Motor neuron (in vitro differentiated cells): ENCODE data around the gene CADM1. TPM values are rescaled to one million over a fixed set of nuclear protein-coding genes. Genes with fewer than 3 reads are reported as not detected.

Source experiments
- ATAC-seq, 8 experiments: fragments of 200-7000 bp; cut with Tn5 transposase; replicated peaks in 6 of 8; 2 replicates each; pipeline ENCODE4 v1.8.0; 2021; ENCODE audit warnings: mild to moderate bottlenecking in 8 of 8, moderate library complexity in 8 of 8
- H3K27ac ChIP-seq, 2 donors: fragments of 250-450 bp; sonication (Bioruptor Pico); 2 replicates each; pipeline ENCODE4 v1.9.0; 2021; ENCODE audit warnings: antibody characterized with exemption in 2 of 2, mild to moderate bottlenecking in 2 of 2, moderate library complexity in 1 of 2
- H3K4me1 ChIP-seq, 2 donors: fragments of 250-450 bp; sonication (Bioruptor Pico); replicated peaks in 1 of 2; 2 replicates each; pipeline ENCODE4 v1.6.1; 2021; ENCODE audit warnings: antibody characterized with exemption in 2 of 2, mild to moderate bottlenecking in 2 of 2, moderate library complexity in 1 of 2
- H3K4me3 ChIP-seq, 5 donors: fragments of 250-450 bp; sonication (Bioruptor Pico); 2 replicates each; pipeline ENCODE4 v1.9.0; 2021; ENCODE audit warnings: antibody characterized with exemption in 5 of 5, mild to moderate bottlenecking in 5 of 5, moderate library complexity in 4 of 5
- WGBS, 10 experiments: fragments of 450-650 bp; shearing (Covaris generic); methylation state at CpG; one replicate each; pipeline ENCODE4 v1.0.0; 2022; 5-methylcytosine and 5-hydroxymethylcytosine counted together
- in situ Hi-C, 9 experiments: fragments of 400-800 bp; cut with MboI; loops; one replicate each; pipeline ENCODE4 v1.15.0; 2021; ENCODE audit warnings: low sequenced_read_pairs in 9 of 9, low pct_unique_long_range_greater_than_20kb in 2 of 9; ENCODE audit not compliant: unreplicated experiment in 9 of 9
- total RNA-seq, 8 experiments: library from RNA; unstranded; fragments of 300-600 nt; gene quantifications; 2 replicates each; pipeline versions ENCODE4 v1.2.3 to v1.2.4, GENCODE V29; 2022

The CADM1 gene
- total RNA-seq, 8 experiments from 2014 or later, result 0.71 to 129 (median 106) TPM

GRCh38 chr11:115238086-115238485 lies 266.1 kb downstream of the CADM1 start:
- Histone ChIP-seq H3K4me1 (peaks cover 5 to 25% of the 10 kb centered on the region in 2 donors), H3K27ac (no peak overlapping the region), H3K4me3 (no peak overlapping the region)
- WGBS, 10 experiments, result 57 to 100% (median 96%) methylated on average over 1 to 4 of the region's 4 CpGs
- in situ Hi-C loops, result no loop called here
- ATAC-seq, result no peak

DNA sequence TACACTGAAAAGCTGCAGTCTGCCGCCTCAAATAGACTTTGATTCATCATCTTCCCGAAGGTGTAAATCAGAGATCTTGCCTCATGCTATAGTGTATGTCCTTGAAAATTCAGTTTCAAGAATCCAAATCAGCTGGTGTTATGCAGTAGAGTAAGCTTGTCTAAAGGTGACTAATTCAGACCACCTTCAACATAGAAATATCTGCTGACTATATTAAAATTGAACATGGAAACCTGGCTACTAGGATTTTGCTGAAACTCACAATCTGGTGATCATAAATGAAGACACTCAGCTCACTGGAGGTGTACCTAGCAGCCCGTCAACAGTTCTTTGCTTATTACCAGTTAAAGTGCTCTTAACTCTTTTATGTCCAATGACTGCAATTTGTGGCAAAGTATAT lies 266.6 kb downstream of the CADM1 start:
- in situ Hi-C loops, result no loop called here
- peak in 3 of 8 experiments; percentile 35 to 49 (median 46) for ATAC-seq
- no peak overlapping the region for H3K4me3 ChIP-seq

GRCh38 chr11:115234794-115235193 lies 269.4 kb downstream of the CADM1 start:
- WGBS, 10 experiments, result 25 to 100% (median 83%) methylated on average over 1 to 4 of the region's 4 CpGs; no CpG with 5 or more reads in 5 of the 10 experiments
- in situ Hi-C loops, result no loop called here
- ATAC-seq, result peak in 4 of 8 experiments; percentile 6 to 66 (median 32)
- Histone ChIP-seq H3K4me1 (peaks cover 0 to 4% of the 10 kb centered on the region in 2 donors), H3K27ac (no peak overlapping the region), H3K4me3 (no peak overlapping the region)

More for the DNA sequence above, 266.6 kb downstream of the CADM1 start:
- WGBS, 10 experiments, result 38 to 100% (median 77%) methylated on average over 1 to 3 of the region's 3 CpGs; no CpG with 5 or more reads in 2 of the 10 experiments
- no peak overlapping the region for H3K27ac ChIP-seq
- H3K4me1 ChIP-seq, result peaks cover 4 to 20% of the 10 kb centered on the region in 2 donors

- peak in 3 of 8 experiments; percentile 67 to 96 (median 68) for ATAC-seq
- H3K27ac ChIP-seq, result no peak overlapping the region
- in situ Hi-C loops, result no loop called here
- H3K4me1 ChIP-seq, result peaks cover 0 to 1% of the 10 kb centered on the region in 2 donors
- WGBS, 10 experiments, result 0 to 84% (median 53%) methylated on average over 1 to 2 of the region's 2 CpGs; no CpG with 5 or more reads in 3 of the 10 experiments
- no peak overlapping the region for H3K4me3 ChIP-seq
Measured at GRCh38 chr11:115226556-115226955, 277.7 kb downstream of the CADM1 start.

DNA sequence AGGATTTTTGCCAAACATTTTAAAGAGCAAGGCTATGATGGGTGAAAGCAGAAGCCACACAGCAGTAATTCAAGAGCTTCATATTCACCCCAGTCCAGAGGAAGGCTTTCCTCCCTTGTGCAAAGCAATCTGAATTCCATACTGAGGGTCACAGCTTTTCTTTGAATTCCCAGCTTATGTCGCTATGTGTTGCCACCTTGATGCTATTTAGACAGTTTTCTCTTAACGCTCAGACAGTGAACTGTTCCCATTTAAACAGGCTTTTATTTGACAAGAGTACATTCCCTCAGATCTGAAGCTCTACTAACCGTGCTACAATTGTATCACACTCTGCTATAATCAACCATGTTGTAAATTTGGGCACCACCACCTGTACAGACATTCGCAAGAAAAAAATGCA lies 279.7 kb downstream of the CADM1 start:
- WGBS, 10 experiments, result 50 to 91% (median 83%) methylated on average over 1 to 4 of the region's 4 CpGs; no CpG with 5 or more reads in 1 of the 10 experiments
- peak in 1 of 8 experiments; percentile 15 for ATAC-seq
- Histone ChIP-seq H3K27ac (no peak overlapping the region), H3K4me3 (no peak overlapping the region), H3K4me1 (peaks cover 0 to 13% of the 10 kb centered on the region in 2 donors)
- in situ Hi-C loops, result no loop called here

DNA sequence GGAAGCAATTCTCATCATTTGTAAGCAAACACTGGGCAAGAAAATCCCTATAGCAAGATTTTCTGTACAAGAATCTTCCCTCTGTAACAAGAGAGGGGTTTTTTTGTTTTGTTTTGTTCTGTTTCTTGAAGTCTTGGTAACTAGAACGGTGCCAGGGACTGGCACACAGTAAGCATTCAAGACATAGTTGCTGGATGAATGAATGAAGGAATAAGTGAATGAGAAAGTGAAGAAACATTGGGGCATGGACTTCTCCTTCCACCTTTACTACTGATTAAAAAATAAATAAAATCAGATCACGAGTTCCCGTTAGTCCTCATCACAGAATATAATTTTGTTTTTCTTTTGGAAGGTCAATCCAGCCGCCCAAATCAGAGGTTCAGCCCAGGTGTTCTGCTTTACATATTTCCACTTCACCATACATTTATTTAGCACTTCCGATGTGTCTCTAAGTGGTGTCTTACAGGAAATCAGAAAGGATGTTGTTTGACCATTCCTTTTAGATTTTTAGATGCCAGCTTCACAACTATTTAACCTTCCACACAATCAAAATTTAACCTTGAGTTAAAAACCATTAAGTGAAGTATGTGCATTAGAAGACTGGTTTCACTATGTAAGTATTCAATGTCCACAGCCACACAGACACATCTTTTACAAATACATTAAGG lies 281.2 kb downstream of the CADM1 start:
- Histone ChIP-seq H3K4me1 (peaks cover 0 to 13% of the 10 kb centered on the region in 2 donors), H3K27ac (no peak overlapping the region), H3K4me3 (no peak overlapping the region)
- WGBS, 10 experiments, result 60 to 100% (median 89%) methylated on average over 1 to 5 of the region's 5 CpGs
- in situ Hi-C loops, result no loop called here
- ATAC-seq, result no peak

- peaks cover 0 to 13% of the 10 kb centered on the region in 2 donors for H3K4me1 ChIP-seq
- H3K4me3 ChIP-seq, result no peak overlapping the region
- no peak overlapping the region for H3K27ac ChIP-seq
- in situ Hi-C loops, result no loop called here
- 0 to 100% (median 74%) methylated on average over 1 to 5 of the region's 5 CpGs for WGBS, 10 experiments
- peak in 5 of 8 experiments; percentile 40 to 100 (median 59) for ATAC-seq
Measured at GRCh38 chr11:115222218-115222862, 281.9 kb downstream of the CADM1 start.

DNA sequence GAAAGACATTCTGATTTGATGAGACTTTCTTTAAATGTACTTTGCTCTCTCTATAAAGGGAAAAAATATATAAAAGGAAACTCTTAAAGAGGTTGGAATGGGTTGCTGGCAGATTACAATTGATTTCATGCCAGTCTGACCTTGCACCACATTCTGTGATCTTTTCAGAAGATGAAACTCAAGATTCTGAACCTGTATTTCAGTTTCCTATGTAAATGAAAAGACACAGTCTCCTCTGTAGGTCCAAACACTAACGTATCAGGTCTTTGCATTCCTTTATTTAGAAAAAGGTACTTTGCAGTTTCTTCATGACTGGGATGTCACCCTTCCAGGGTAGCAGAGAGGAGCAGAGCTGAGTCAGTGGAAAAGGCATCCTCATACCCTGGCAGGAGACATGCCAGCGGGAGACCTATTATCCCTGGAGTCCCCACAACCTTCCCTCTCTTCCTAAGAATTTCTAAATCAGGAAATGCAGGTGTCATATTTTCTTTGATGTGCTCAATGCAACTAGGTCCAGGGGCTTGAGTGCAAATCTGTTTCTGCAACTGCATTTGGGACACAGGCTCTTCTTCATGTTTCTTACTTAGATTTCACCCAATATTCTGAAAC lies 282.6 kb downstream of the CADM1 start:
- H3K27ac ChIP-seq, result no peak overlapping the region
- 17 to 100% (median 100%) methylated on average over 1 to 2 of the region's 2 CpGs; no CpG with 5 or more reads in 4 of the 10 experiments for WGBS, 10 experiments
- H3K4me3 ChIP-seq, result no peak overlapping the region
- ATAC-seq, result no peak
- peaks cover 0 to 13% of the 10 kb centered on the region in 2 donors for H3K4me1 ChIP-seq
- in situ Hi-C loops, result no loop called here

- in situ Hi-C loops, result no loop called here
- Histone ChIP-seq H3K4me1 (peaks cover 0 to 13% of the 10 kb centered on the region in 2 donors), H3K27ac (no peak overlapping the region), H3K4me3 (no peak overlapping the region)
- ATAC-seq, result no peak
- 21 to 100% (median 81%) methylated on average over 1 to 4 of the region's 4 CpGs; no CpG with 5 or more reads in 2 of the 10 experiments for WGBS, 10 experiments
Measured at GRCh38 chr11:115220911-115221310, 283.3 kb downstream of the CADM1 start.

- in situ Hi-C loops, result no loop called here
Measured at GRCh38 chr11:115220423-115220822, 283.8 kb downstream of the CADM1 start.

GRCh38 chr11:115219376-115219775 lies 284.8 kb downstream of the CADM1 start:
- in situ Hi-C loops, result no loop called here
- peaks cover 0 to 13% of the 10 kb centered on the region in 2 donors for H3K4me1 ChIP-seq
- no peak overlapping the region for H3K4me3 ChIP-seq
- ATAC-seq, result no peak
- 13 to 100% (median 68%) methylated on average over 1 to 3 of the region's 3 CpGs; no CpG with 5 or more reads in 2 of the 10 experiments for WGBS, 10 experiments
- no peak overlapping the region for H3K27ac ChIP-seq

More at GRCh38 chr11:115220423-115220822, 283.8 kb downstream of the CADM1 start:
- no peak overlapping the region for H3K4me3 ChIP-seq
- H3K4me1 ChIP-seq, result peaks cover 0 to 13% of the 10 kb centered on the region in 2 donors
- ATAC-seq, result no peak
- no peak overlapping the region for H3K27ac ChIP-seq
- WGBS, 10 experiments, result 60 to 100% (median 82%) methylated on average over 2 to 6 of the region's 6 CpGs

DNA sequence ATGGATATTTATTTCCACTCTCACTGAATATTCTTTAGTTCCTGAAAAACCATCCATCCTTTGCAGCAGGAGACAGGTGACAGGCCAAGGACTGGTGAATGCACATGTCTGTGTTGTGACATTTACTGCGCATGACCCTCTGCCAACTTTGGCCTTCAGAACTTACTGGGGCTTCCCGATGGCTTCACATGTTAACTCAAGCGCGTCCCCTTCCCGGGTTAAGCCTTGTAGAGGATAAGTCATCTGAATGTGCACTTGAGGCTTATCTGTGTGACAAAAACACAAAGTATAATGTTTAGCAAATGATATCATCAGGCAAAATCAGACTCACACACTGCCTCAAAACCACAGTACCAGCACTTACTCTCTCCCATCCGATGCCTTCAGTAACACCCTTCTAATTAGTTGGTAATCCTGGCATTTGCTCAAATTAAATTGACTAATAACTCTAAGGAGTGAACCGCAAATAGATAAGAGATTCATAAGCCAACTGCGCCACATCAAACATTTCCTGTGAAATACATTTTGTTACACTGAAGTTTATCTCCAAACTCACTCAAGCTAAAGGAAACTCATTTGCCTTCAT lies 286.4 kb downstream of the CADM1 start:
- ATAC-seq, result no peak

More for the DNA sequence above, 286.4 kb downstream of the CADM1 start:
- 52 to 100% (median 88%) methylated on average over 2 to 8 of the region's 8 CpGs for WGBS, 10 experiments
- H3K27ac ChIP-seq, result no peak overlapping the region
- no peak overlapping the region for H3K4me3 ChIP-seq
- in situ Hi-C loops, result no loop called here
- peaks cover 0 to 13% of the 10 kb centered on the region in 2 donors for H3K4me1 ChIP-seq
